GM10847 (cell line): ENCODE measurements around the gene EPC2.

Experiments used
- POLR2A ChIP-seq: IDR thresholded peaks from 2 replicates; pipeline ENCODE4 v1.6.1; 2011; ENCODE audit not compliant: insufficient read length; ENCODE audit errors: extremely low read depth

Gene EPC2

GRCh38 chr2:148737742-148738141 is 93.2 kb downstream of the EPC2 start:
- TF ChIP-seq POLR2A, result no peak

GRCh38 chr2:148739454-148740105 is 95.0 kb downstream of the EPC2 start:
- no peak for TF ChIP-seq POLR2A

- no peak for TF ChIP-seq POLR2A
Observed at GRCh38 chr2:148742373-148742772, 97.8 kb downstream of the EPC2 start.

- no peak for TF ChIP-seq POLR2A
Observed at GRCh38 chr2:148745151-148745851, 100.8 kb downstream of the EPC2 start.

- TF ChIP-seq POLR2A, result no peak
Observed at GRCh38 chr2:148746973-148747372, 102.4 kb downstream of the EPC2 start.

- TF ChIP-seq POLR2A, result no peak
Observed at GRCh38 chr2:148751907-148752306, 107.4 kb downstream of the EPC2 start.

- no peak for TF ChIP-seq POLR2A
Observed at GRCh38 chr2:148752977-148753376, 108.4 kb downstream of the EPC2 start.

- TF ChIP-seq POLR2A, result no peak
Observed at GRCh38 chr2:148754864-148755263, 110.3 kb downstream of the EPC2 start.

- no peak for TF ChIP-seq POLR2A
Observed at GRCh38 chr2:148756292-148756975, 111.9 kb downstream of the EPC2 start.

- TF ChIP-seq POLR2A, result no peak
Observed at GRCh38 chr2:148764815-148765214, 120.3 kb downstream of the EPC2 start.

GRCh38 chr2:148770047-148770446 is 125.5 kb downstream of the EPC2 start:
- TF ChIP-seq POLR2A, result no peak

- no peak for TF ChIP-seq POLR2A
Observed at GRCh38 chr2:148781544-148781943, 137.0 kb downstream of the EPC2 start.

- TF ChIP-seq POLR2A, result no peak
Observed at GRCh38 chr2:148789059-148789458, 144.5 kb downstream of the EPC2 start.

GRCh38 chr2:148794558-148794957 is 150.0 kb downstream of the EPC2 start:
- TF ChIP-seq POLR2A, result no peak

- TF ChIP-seq POLR2A, result no peak
Observed at GRCh38 chr2:148796735-148797512, 152.4 kb downstream of the EPC2 start.
